ENCODE measurements around the gene ZNF837.
A peak's percentile ranks its signal among the peaks of the same experiment; 100 is the strongest.

Gene ZNF837

GRCh38 chr19:58368561-58369360 is 12.1 kb downstream of the ZNF837 start:
- H3K4me3 ChIP-seq (ENCODE audit: control insufficient read depth, low read depth, low read length), result no peak overlapping the region
- TF ChIP-seq CTCF (conservative IDR thresholded peaks at IDR 0.05; ENCODE audit: control insufficient read depth, insufficient read depth, low read depth, low read length), result no peak
- no peak for DNase-seq (ENCODE audit: low read depth)

- no peak overlapping the region for H3K4me3 ChIP-seq (ENCODE audit: control insufficient read depth, low read depth, low read length)
- TF ChIP-seq CTCF (conservative IDR thresholded peaks at IDR 0.05; ENCODE audit: control insufficient read depth, insufficient read depth, low read depth, low read length), result no peak
- no peak for DNase-seq (ENCODE audit: low read depth)
These were observed 13.0 kb downstream of the ZNF837 start for GRCh38 chr19:58367698-58368454.

GRCh38 chr19:58366585-58367430 is 14.0 kb downstream of the ZNF837 start:
- no peak overlapping the region for H3K4me3 ChIP-seq (ENCODE audit: control insufficient read depth, low read depth, low read length)
- DNase-seq (ENCODE audit: low read depth), result no peak
- no peak for TF ChIP-seq CTCF (conservative IDR thresholded peaks at IDR 0.05; ENCODE audit: control insufficient read depth, insufficient read depth, low read depth, low read length)

GRCh38 chr19:58364146-58364545 is 16.7 kb downstream of the ZNF837 start:
- no peak for TF ChIP-seq CTCF (conservative IDR thresholded peaks at IDR 0.05; ENCODE audit: control insufficient read depth, insufficient read depth, low read depth, low read length)
- DNase-seq (ENCODE audit: low read depth), result no peak
- no peak overlapping the region for H3K4me3 ChIP-seq (ENCODE audit: control insufficient read depth, low read depth, low read length)

- DNase-seq (ENCODE audit: low read depth), result peak; percentile 94
- H3K4me3 ChIP-seq (ENCODE audit: control insufficient read depth, low read depth, low read length), result peak within 1 kb of the TSS; percentile 60
- TF ChIP-seq CTCF (conservative IDR thresholded peaks at IDR 0.05; ENCODE audit: control insufficient read depth, insufficient read depth, low read depth, low read length), result no peak
These were observed 18.4 kb downstream of the ZNF837 start, which contains the start of gene ZNF497 for GRCh38 chr19:58362272-58362994. TSS of gene ZNF497 (minus strand) at chr19:58362751. CDS start at chr19:58357635, 5,116 bp downstream.

GRCh38 chr19:58361900-58362271 is 18.9 kb downstream of the ZNF837 start:
- TF ChIP-seq CTCF (conservative IDR thresholded peaks at IDR 0.05; ENCODE audit: control insufficient read depth, insufficient read depth, low read depth, low read length), result no peak
- peak; percentile 54 for DNase-seq (ENCODE audit: low read depth)
- peak overlapping the region; percentile 60 for H3K4me3 ChIP-seq (ENCODE audit: control insufficient read depth, low read depth, low read length)
